Renal cortical epithelial cell (primary cell): ENCODE results near the gene MSANTD1. TPM values are rescaled to one million over a fixed set of nuclear protein-coding genes. Genes with fewer than 3 reads are reported as not detected.

Source experiments
- DNase-seq: peaks from one replicate; pipeline ENCODE4 v3.0.0-alpha.2; 2011; ENCODE audit warnings: low read depth
- total RNA-seq: library from RNA; depleted of rRNA; stranded (reverse); fragments of >200 nt; gene quantifications from 2 replicates; pipeline ENCODE4 v1.2.3, GENCODE V29; 2014

The MSANTD1 gene
- total RNA-seq, 1 donor from 2014 or later = 0.99 TPM

- DNase-seq = no peak
Observed at GRCh38 chr4:3232871-3233271, 16.1 kb upstream of the MSANTD1 start.

GRCh38 chr4:3233391-3234071, 15.4 kb upstream of the MSANTD1 start:
- DNase-seq = no peak

- no peak for DNase-seq
Observed at GRCh38 chr4:3234171-3235029, 14.6 kb upstream of the MSANTD1 start.

- no peak for DNase-seq
Observed at GRCh38 chr4:3235030-3235345, 14.0 kb upstream of the MSANTD1 start.

- no peak for DNase-seq
Observed at GRCh38 chr4:3235581-3235980, 13.4 kb upstream of the MSANTD1 start.

GRCh38 chr4:3236326-3236878, 12.6 kb upstream of the MSANTD1 start:
- no peak for DNase-seq

- DNase-seq = no peak
Observed at GRCh38 chr4:3237266-3237665, 11.7 kb upstream of the MSANTD1 start.

- DNase-seq = no peak
Observed at GRCh38 chr4:3237712-3238560, 11.0 kb upstream of the MSANTD1 start.

- no peak for DNase-seq
Observed at GRCh38 chr4:3238721-3239120, 10.2 kb upstream of the MSANTD1 start.

- DNase-seq = no peak
Observed at GRCh38 chr4:3239303-3239702, 9.7 kb upstream of the MSANTD1 start.

- no peak for DNase-seq
Observed at GRCh38 chr4:3239998-3240920, 8.7 kb upstream of the MSANTD1 start.

GRCh38 chr4:3240936-3241522, 7.9 kb upstream of the MSANTD1 start:
- no peak for DNase-seq

GRCh38 chr4:3241898-3242524, 6.9 kb upstream of the MSANTD1 start:
- DNase-seq = no peak

- no peak for DNase-seq
Observed at GRCh38 chr4:3243136-3243780, 5.7 kb upstream of the MSANTD1 start.

- no peak for DNase-seq
Observed at GRCh38 chr4:3244002-3244401, 5.0 kb upstream of the MSANTD1 start.

GRCh38 chr4:3244747-3245146, 4.2 kb upstream of the MSANTD1 start:
- no peak for DNase-seq

GRCh38 chr4:3245676-3246075, 3.3 kb upstream of the MSANTD1 start:
- no peak for DNase-seq

GRCh38 chr4:3246458-3247398, 2.2 kb upstream of the MSANTD1 start:
- DNase-seq = no peak
